MM.1S (cell line): ENCODE measurements around the gene TIMM17B.

Source experiments
- DNase-seq: peaks from one replicate; pipeline ENCODE4 v3.0.0-alpha.2; 2015
- H2AFZ ChIP-seq: fragments of 300-600 bp; sonication (generic); 2 replicates; pipeline ENCODE4 v1.6.0; 2016; ENCODE audit warnings: antibody characterized with exemption, low read length
- H3F3A ChIP-seq: fragments of 300-600 bp; sonication (generic); 2 replicates; pipeline ENCODE4 v1.6.1; 2016; ENCODE audit warnings: mild to moderate bottlenecking, antibody characterized with exemption, low read length, moderate library complexity, mixed read lengths; ENCODE audit not compliant: insufficient read depth
- H3K27ac ChIP-seq: fragments of 300-600 bp; sonication (generic); 2 replicates; pipeline ENCODE4 v1.5.1; 2016; ENCODE audit warnings: mild to moderate bottlenecking, low read length
- H3K27me3 ChIP-seq: fragments of 300-600 bp; sonication (generic); replicated peaks from 2 replicates; pipeline ENCODE4 v1.6.0; 2016; ENCODE audit warnings: low read length; ENCODE audit not compliant: insufficient read depth
- H3K36me3 ChIP-seq: fragments of 300-600 bp; sonication (generic); replicated peaks from 2 replicates; pipeline ENCODE4 v1.6.1; 2016; ENCODE audit warnings: mild to moderate bottlenecking, low read length, mixed read lengths; ENCODE audit not compliant: insufficient read depth
- H3K4me1 ChIP-seq: fragments of 300-600 bp; sonication (generic); 2 replicates; pipeline ENCODE4 v1.6.1; 2016; ENCODE audit warnings: low read length, mixed read lengths
- H3K4me2 ChIP-seq: fragments of 300-600 bp; sonication (generic); 2 replicates; pipeline ENCODE4 v1.6.0; 2016; ENCODE audit warnings: low read depth, low read length
- H3K4me3 ChIP-seq: fragments of 300-600 bp; sonication (generic); 2 replicates; pipeline ENCODE4 v1.5.1; 2016; ENCODE audit warnings: low read length, mixed read lengths
- H3K79me2 ChIP-seq: fragments of 300-600 bp; sonication (generic); 2 replicates; pipeline ENCODE4 v1.6.1; 2016; ENCODE audit warnings: mixed run types, low read length, mixed read lengths
- H3K9ac ChIP-seq: fragments of 300-600 bp; sonication (generic); 2 replicates; pipeline ENCODE4 v1.6.1; 2016; ENCODE audit warnings: low read length, mixed read lengths
- H3K9me2 ChIP-seq: fragments of 300-600 bp; sonication (generic); replicated peaks from 2 replicates; pipeline ENCODE4 v1.6.1; 2016; ENCODE audit warnings: mild to moderate bottlenecking, low read length, mixed read lengths; ENCODE audit not compliant: insufficient read depth
- H3K9me3 ChIP-seq: fragments of 300-600 bp; sonication (generic); replicated peaks from 2 replicates; pipeline ENCODE4 v1.6.1; 2016; ENCODE audit warnings: mild to moderate bottlenecking, low read length, mixed read lengths; ENCODE audit not compliant: insufficient read depth
- H4K20me1 ChIP-seq: fragments of 300-600 bp; sonication (generic); 2 replicates; pipeline ENCODE4 v1.6.1; 2016; ENCODE audit warnings: mild to moderate bottlenecking, low read length, moderate library complexity, mixed read lengths; ENCODE audit not compliant: insufficient read depth
- EZH2 ChIP-seq: fragments of 300-600 bp; sonication (generic); optimal IDR thresholded peaks from 2 replicates; pipeline ENCODE3; 2017; ENCODE audit warnings: low read depth, mild to moderate bottlenecking, antibody characterized with exemption, low read length, mixed read lengths
- EZH2phosphoT487 ChIP-seq: fragments of 300-600 bp; sonication (generic); IDR thresholded peaks from 2 replicates; pipeline ENCODE4 v1.6.1; 2018; ENCODE audit warnings: antibody characterized with exemption, low read length
- TF ChIP-seq, protein P1 (sequence below): fragments of 300-600 bp; sonication (generic); IDR thresholded peaks from 2 replicates; pipeline ENCODE4 v1.5.1; 2016; ENCODE audit warnings: antibody characterized with exemption, low read length, mixed read lengths

TIMM17B gene

DNA sequence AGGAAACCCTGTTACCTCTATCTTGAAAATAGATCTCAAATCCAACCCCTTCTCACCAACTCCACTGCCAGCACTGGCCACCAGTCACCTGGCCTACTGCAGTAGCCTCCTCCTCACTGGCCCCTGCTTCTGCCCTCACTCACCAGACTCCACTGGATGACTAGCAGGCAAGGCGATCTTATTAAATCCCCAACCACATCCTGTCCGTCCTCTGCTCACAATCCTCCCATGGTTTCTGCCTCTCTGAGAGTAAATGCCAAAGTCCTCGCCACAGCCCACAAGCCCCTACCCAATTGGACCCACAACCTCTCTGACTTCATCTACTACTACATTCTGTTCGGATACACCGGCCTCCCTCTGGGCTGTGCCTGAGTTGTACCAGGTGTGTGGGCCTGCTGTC is 26.7 kb upstream of the TIMM17B start:
- Histone ChIP-seq H3K9me3 (no peaks in the 10 kb centered on the region), H3F3A (peaks cover 22% of the 10 kb centered on the region), H3K4me2 (no peak overlapping the region), H3K27me3 (no peaks in the 10 kb centered on the region), H3K4me3 (no peak overlapping the region), H3K27ac (no peak overlapping the region), H3K9ac (no peak overlapping the region), H3K4me1 (peaks cover 25% of the 10 kb centered on the region), H3K9me2 (no peaks in the 10 kb centered on the region), H4K20me1 (no peaks in the 10 kb centered on the region), H3K79me2 (peaks cover 80% of the 10 kb centered on the region), H2AFZ (no peak overlapping the region), H3K36me3 (no peaks in the 10 kb centered on the region)
- TF ChIP-seq EZH2phosphoT487: no peak
- TF ChIP-seq EZH2: no peak
- TF ChIP-seq, protein P1, sequence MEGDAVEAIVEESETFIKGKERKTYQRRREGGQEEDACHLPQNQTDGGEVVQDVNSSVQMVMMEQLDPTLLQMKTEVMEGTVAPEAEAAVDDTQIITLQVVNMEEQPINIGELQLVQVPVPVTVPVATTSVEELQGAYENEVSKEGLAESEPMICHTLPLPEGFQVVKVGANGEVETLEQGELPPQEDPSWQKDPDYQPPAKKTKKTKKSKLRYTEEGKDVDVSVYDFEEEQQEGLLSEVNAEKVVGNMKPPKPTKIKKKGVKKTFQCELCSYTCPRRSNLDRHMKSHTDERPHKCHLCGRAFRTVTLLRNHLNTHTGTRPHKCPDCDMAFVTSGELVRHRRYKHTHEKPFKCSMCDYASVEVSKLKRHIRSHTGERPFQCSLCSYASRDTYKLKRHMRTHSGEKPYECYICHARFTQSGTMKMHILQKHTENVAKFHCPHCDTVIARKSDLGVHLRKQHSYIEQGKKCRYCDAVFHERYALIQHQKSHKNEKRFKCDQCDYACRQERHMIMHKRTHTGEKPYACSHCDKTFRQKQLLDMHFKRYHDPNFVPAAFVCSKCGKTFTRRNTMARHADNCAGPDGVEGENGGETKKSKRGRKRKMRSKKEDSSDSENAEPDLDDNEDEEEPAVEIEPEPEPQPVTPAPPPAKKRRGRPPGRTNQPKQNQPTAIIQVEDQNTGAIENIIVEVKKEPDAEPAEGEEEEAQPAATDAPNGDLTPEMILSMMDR: no peak
- no peak for DNase-seq

DNA sequence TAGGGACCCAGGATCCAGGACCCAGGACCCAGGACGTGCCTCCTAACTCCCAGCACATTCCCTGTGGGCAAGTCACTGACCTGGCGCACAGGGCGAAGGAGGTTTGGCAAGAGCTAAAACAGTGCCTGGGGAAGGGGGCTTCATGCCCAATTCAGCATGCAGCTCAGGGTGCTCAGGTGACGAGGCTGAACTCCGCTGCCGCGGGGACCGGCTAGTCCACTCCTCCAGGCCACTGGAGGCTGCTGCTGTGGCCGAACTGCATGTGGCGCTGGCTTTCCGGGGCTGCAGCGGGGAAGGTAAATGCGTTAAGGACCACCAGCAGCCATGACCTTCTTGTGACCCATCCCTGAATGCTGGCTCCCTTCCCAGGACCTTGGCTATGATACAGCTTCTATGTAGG is 26.2 kb upstream of the TIMM17B start:
- no peaks in the 10 kb centered on the region for H3K27me3 ChIP-seq
- no peak overlapping the region for H3K4me3 ChIP-seq
- H4K20me1 ChIP-seq: no peaks in the 10 kb centered on the region
- H3K27ac ChIP-seq: no peak overlapping the region
- no peak overlapping the region for H2AFZ ChIP-seq
- TF ChIP-seq, protein P1: no peak
- no peak for TF ChIP-seq EZH2phosphoT487
- no peak for TF ChIP-seq EZH2
- peaks cover 25% of the 10 kb centered on the region for H3K4me1 ChIP-seq
- H3K9me2 ChIP-seq: no peaks in the 10 kb centered on the region
- H3K79me2 ChIP-seq: peaks cover 82% of the 10 kb centered on the region
- H3K9ac ChIP-seq: no peak overlapping the region
- no peak for DNase-seq
- H3K9me3 ChIP-seq: no peaks in the 10 kb centered on the region
- no peak overlapping the region for H3K4me2 ChIP-seq
- peaks cover 24% of the 10 kb centered on the region for H3F3A ChIP-seq
- H3K36me3 ChIP-seq: no peaks in the 10 kb centered on the region

DNA sequence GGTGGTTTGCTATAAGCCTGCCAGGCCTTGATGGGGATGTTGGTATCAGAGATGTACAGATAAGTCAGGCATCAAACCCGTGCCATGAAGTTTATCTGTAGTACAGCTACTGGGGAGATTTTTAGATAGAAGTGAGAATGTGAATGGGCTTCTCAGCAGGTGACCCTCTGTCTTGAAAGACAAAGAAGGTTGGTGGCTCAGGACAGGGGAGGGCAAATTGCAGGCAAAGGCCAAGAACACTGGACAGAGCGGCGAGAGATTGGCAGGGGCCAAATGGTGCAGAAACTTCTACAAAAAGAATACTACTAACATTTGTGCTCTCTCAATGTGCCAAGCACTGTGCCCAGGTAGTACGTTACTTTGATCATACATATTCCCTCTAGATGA is 23.1 kb upstream of the TIMM17B start:
- no peak overlapping the region for H2AFZ ChIP-seq
- peaks cover 12% of the 10 kb centered on the region for H3K36me3 ChIP-seq
- peak overlapping the region; percentile 85 for H3K4me2 ChIP-seq
- H3K27ac ChIP-seq: peak overlapping the region; percentile 98
- H3K4me3 ChIP-seq: peak overlapping the region; percentile 59
- H3K4me1 ChIP-seq: peaks cover 18% of the 10 kb centered on the region
- H3K27me3 ChIP-seq: no peaks in the 10 kb centered on the region
- H3F3A ChIP-seq: peaks cover 44% of the 10 kb centered on the region
- H3K9ac ChIP-seq: peak overlapping the region; percentile 95
- H3K9me3 ChIP-seq: no peaks in the 10 kb centered on the region
- peaks cover 17% of the 10 kb centered on the region; the same call in 1 of the 2 replicates for H4K20me1 ChIP-seq
- TF ChIP-seq EZH2: no peak
- TF ChIP-seq EZH2phosphoT487: no peak
- TF ChIP-seq, protein P1: no peak
- H3K9me2 ChIP-seq: no peaks in the 10 kb centered on the region
- peaks cover 86% of the 10 kb centered on the region for H3K79me2 ChIP-seq
- no peak for DNase-seq
